RWPE1 (cell line): Measurements from ENCODE around the gene TBC1D16.

Source experiments
- CTCF ChIA-PET: fragments of 350-600 bp; sonication (Branson Sonifier 250); formaldehyde crosslinking; extraction: SDS; loops from one replicate; lab custom pipeline; 2021; lab: Yijun Ruan, JAX
- POLR2A ChIA-PET: fragments of 400-600 bp; formaldehyde crosslinking; extraction: SDS; loops from one replicate; lab custom pipeline; 2020; ENCODE audit warnings: antibody characterized with exemption; ENCODE audit not compliant: low non-redundant PET; lab: Yijun Ruan, JAX
- DNase-seq: peaks from one replicate; pipeline ENCODE4 v3.0.0; 2012; ENCODE audit warnings: low spot score
- H3K27ac ChIP-seq: fragments of 450-650 bp; 2 replicates; pipeline ENCODE4 v1.5.1; 2017
- CTCF ChIP-seq: fragments of 450-650 bp; conservative IDR thresholded peaks from 2 replicates; pipeline ENCODE4 v1.5.1; 2017; ENCODE audit warnings: low read depth, mild to moderate bottlenecking

Gene TBC1D16

GRCh38 chr17:80032614-80033171, 3.0 kb downstream of the TBC1D16 start:
- CTCF ChIA-PET: interaction anchor here (0.6 to 3.2 kb wide), 2 partner anchors 24 to 224 kb away, joined by 3 to 10 read pairs; no protein-coding TSS in a partner anchor
- POLR2A ChIA-PET: interaction anchor here (0.5 kb wide), 1 partner anchor 16 kb away, joined by 3 read pairs; no protein-coding TSS in a partner anchor
- no peak for DNase-seq

DNA sequence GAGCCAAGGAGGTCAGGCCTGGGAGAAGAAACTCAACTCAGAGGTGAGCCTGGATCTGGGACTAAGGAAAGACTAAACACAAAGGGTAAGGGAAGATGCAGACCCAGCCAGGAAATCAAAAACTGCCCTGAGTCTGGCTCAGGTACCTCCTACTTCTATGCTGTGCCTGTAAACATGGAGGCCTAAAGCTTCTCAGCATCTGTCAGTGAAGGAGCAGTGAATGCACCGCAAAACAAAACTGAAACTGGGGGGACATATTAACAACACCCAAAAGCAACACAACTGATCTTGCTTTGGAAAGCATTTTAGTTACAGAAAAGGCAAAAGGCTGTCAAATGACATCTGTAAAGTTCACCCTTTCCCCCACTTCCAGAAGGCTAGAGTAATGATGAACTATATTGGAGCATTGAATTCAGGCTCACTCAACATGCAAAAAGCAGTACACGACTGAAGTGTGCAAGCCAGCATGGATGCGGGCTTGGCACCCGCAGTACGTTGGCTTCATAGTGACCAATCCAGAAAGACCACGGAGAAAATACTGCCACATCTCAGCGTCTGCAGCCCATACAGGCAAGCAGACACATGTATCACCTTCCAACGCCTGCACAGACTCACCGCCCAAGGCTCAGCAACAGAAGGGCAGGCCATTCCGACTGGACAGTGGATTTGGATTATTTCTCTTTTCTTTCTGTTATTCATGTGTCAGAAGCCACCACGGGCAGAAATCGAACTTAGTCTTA, 3.8 kb downstream of the TBC1D16 start:
- no peak for DNase-seq
- ChIA-PET CTCF (interaction anchor here (0.6 to 3.2 kb wide), 2 partner anchors 24 to 26 kb away, joined by 3 to 10 read pairs; no protein-coding TSS in a partner anchor), POLR2A (no interaction called here)
- TF ChIP-seq CTCF: no peak
- H3K27ac ChIP-seq: no peak overlapping the region

More at GRCh38 chr17:80032614-80033171, 3.0 kb downstream of the TBC1D16 start:
- no peak for TF ChIP-seq CTCF
- H3K27ac ChIP-seq: no peak overlapping the region

GRCh38 chr17:80030730-80031410, 4.8 kb downstream of the TBC1D16 start:
- no peak for TF ChIP-seq CTCF
- ChIA-PET POLR2A (no interaction called here), CTCF (interaction anchor here (0.6 to 3.2 kb wide), 4 partner anchors 23 to 373 kb away, joined by 3 to 10 read pairs (median 3); no protein-coding TSS in a partner anchor)
- H3K27ac ChIP-seq: peak overlapping the region; percentile 9; the same call in 1 of the 2 replicates
- no peak for DNase-seq

- DNase-seq: no peak
- H3K27ac ChIP-seq: peak overlapping the region; percentile 69
- ChIA-PET POLR2A (no interaction called here), CTCF (interaction anchor here (0.7 to 1.0 kb wide), 2 partner anchors 21 kb away, joined by 3 to 4 read pairs; no protein-coding TSS in a partner anchor)
- no peak for TF ChIP-seq CTCF
Observed at GRCh38 chr17:80029258-80029974, 6.3 kb downstream of the TBC1D16 start.

DNA sequence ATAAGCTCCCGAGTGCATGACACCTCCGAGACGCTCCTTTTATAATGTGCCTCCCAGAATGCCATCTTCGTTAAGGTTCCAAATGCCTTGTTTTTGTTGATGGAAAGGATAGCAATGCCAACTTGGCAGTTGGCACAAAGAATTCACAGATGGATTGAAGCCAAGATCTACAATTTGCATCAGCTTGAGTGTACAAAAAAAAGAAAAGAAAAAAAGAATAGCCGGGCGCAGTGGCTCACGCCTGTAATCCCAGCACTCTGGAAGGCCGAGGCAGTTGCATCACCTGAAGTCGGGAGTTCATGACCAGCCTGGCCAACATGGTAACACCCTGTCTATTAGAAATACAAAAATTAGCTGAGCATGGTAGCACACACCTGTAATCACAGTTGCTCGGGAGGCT, 7.6 kb downstream of the TBC1D16 start:
- no peak for TF ChIP-seq CTCF
- no peak for DNase-seq
- H3K27ac ChIP-seq: peak overlapping the region; percentile 69; the same call in 1 of the 2 replicates
- ChIA-PET POLR2A (no interaction called here), CTCF (interaction anchor here (0.6 to 2.5 kb wide), 2 partner anchors 20 to 193 kb away, joined by 3 to 12 read pairs; no protein-coding TSS in a partner anchor)
